Activated B cell treated with CpG ODN at 0.5 μM for 24 hours (primary cell): ENCODE results near the gene TM2D3. TPM values are rescaled to one million over a fixed set of nuclear protein-coding genes. Genes with fewer than 3 reads are reported as not detected.
"Not testable (repeated sequence)": the region's sequence is repeated elsewhere in the genome, so short reads cannot be mapped to it uniquely, and the experiment has no call there.

Experiments
- ATAC-seq: fragments of 200-7000 bp; cut with Tn5 transposase; one replicate; pipeline ENCODE4 v1.10.0; 2021; ENCODE audit warnings: low read depth, mild to moderate bottlenecking, moderate library complexity
- CTCF ChIA-PET: fragments of 350-600 bp; sonication (Branson Sonifier 250); formaldehyde crosslinking; loops from one replicate; lab custom pipeline; 2021; ENCODE audit warnings: antibody characterized with exemption; lab: Charles Lee
- POLR2A ChIA-PET: fragments of 350-600 bp; sonication (Branson Sonifier 250); formaldehyde crosslinking; loops from one replicate; lab custom pipeline; 2021; ENCODE audit warnings: antibody characterized with exemption; lab: Charles Lee
- DNase-seq: peaks from one replicate; pipeline ENCODE4 v3.0.0; 2022
- H3K27ac Mint-ChIP-seq: one replicate; pipeline ENCODE4 v1.8.0; 2020; ENCODE audit warnings: mixed read lengths
- H3K27me3 Mint-ChIP-seq: one replicate; pipeline ENCODE4 v1.8.0; 2021; ENCODE audit warnings: mixed read lengths
- H3K36me3 Mint-ChIP-seq: one replicate; pipeline ENCODE4 v1.8.0; 2021; ENCODE audit warnings: low read depth, mixed read lengths
- H3K4me1 Mint-ChIP-seq: one replicate; pipeline ENCODE4 v1.8.0; 2021; ENCODE audit warnings: mixed read lengths
- H3K4me3 Mint-ChIP-seq: one replicate; pipeline ENCODE4 v1.8.0; 2020; ENCODE audit warnings: mild to moderate bottlenecking, mixed read lengths
- H3K9me3 Mint-ChIP-seq: one replicate; pipeline ENCODE4 v1.8.0; 2020; ENCODE audit warnings: mixed read lengths
- CTCF ChIP-seq: fragments of 200-600 bp; IDR thresholded peaks from one replicate; pipeline ENCODE4 v1.8.0; 2022; ENCODE audit warnings: antibody characterized with exemption, mild to moderate bottlenecking
- intact Hi-C: fragments of 100-400 bp; cut with micrococcal nuclease; formaldehyde crosslinking; loops from one replicate; pipeline ENCODE4 v1.15.1; 2024
- total RNA-seq: library from RNA; stranded (reverse); gene quantifications from 2 replicates; pipeline ENCODE4 v1.2.3, GENCODE V29; 2022

TM2D3 gene
- total RNA-seq, 1 donor from 2014 or later = 49.9 TPM

GRCh38 chr15:101637516-101637915, 14.7 kb downstream of the TM2D3 start:
- no peak overlapping the region for H3K4me3 Mint-ChIP-seq
- POLR2A ChIA-PET = no interaction called here
- H3K27ac Mint-ChIP-seq = no peak overlapping the region
- no peaks in the 10 kb centered on the region for H3K9me3 Mint-ChIP-seq
- ATAC-seq (no peak), DNase-seq (no peak)
- H3K36me3 Mint-ChIP-seq = peaks cover 56% of the 10 kb centered on the region
- no peak for TF ChIP-seq CTCF
- peaks cover 19% of the 10 kb centered on the region for H3K4me1 Mint-ChIP-seq
- intact Hi-C loops = no loop called here
- CTCF ChIA-PET = no interaction called here
- H3K27me3 Mint-ChIP-seq = no peaks in the 10 kb centered on the region

DNA sequence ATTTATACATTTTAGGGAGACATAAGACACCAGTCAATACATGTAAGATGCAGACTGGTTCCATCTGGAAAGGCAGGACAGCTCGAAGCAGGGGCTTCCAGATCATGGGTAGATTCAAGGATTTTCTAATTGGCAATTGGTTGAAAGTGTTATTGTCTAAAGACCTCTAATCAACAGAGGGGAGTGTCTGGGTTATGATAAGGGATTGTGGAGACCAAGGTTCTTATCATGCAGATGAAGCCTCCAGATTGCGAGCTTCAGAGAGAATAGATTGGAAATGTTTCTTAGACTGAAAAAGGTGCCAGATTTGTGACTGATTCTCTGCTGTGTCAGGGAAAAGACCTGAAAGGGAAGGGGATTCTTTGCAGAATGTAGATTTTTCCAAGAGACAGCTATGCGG, 15.1 kb downstream of the TM2D3 start:
- Mint-ChIP-seq H3K4me3 (no peak overlapping the region), H3K27me3 (no peaks in the 10 kb centered on the region), H3K4me1 (peaks cover 14% of the 10 kb centered on the region), H3K9me3 (no peaks in the 10 kb centered on the region), H3K36me3 (peaks cover 52% of the 10 kb centered on the region), H3K27ac (no peak overlapping the region)
- intact Hi-C loops = no loop called here
- ATAC-seq = no peak
- ChIA-PET CTCF (no interaction called here), POLR2A (no interaction called here)
- no peak for TF ChIP-seq CTCF
- DNase-seq = no peak

DNA sequence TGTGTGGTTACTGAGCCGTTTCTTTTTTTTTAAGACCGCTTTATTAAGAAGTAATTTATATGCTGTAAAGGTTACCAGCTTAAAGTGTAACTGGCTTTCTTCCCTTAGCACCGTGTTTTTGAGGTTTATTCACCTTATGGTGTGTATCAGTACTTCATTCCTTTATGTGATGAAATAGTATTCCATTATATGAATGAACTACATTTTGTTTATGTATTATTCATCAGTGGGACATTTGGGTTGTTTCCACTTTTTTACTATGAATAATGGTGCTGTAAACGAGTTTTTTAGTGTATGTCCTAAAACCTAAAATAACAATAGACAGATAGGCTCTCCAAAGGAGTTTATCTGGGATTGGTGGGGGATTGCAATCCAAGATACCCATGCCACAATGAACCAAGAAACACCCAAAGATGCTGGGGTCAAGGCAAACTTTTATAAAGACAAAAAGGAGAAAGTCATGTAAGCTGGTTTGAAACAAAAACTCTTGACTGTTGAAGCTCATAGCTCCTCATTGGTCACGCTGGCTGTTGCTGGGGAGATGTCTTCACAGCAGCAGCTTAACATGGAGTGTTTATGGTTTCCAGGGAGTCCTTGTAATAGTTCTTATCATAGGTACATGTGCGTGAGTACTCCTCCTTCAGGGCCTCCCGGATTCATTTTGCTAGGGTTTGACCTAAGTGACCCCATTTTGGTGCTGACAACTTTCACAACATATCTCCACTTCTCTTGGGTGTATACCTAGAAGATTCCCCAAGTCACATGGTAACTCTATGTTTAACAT, 16.0 kb downstream of the TM2D3 start:
- Mint-ChIP-seq H3K4me1 (peaks cover 5% of the 10 kb centered on the region), H3K4me3 (no peak overlapping the region), H3K27ac (no peak overlapping the region), H3K9me3 (no peaks in the 10 kb centered on the region), H3K36me3 (peaks cover 47% of the 10 kb centered on the region), H3K27me3 (no peaks in the 10 kb centered on the region)
- ATAC-seq (no peak), DNase-seq (no peak)
- TF ChIP-seq CTCF = no peak
- intact Hi-C loops = no loop called here
- ChIA-PET POLR2A (no interaction called here), CTCF (no interaction called here)

DNA sequence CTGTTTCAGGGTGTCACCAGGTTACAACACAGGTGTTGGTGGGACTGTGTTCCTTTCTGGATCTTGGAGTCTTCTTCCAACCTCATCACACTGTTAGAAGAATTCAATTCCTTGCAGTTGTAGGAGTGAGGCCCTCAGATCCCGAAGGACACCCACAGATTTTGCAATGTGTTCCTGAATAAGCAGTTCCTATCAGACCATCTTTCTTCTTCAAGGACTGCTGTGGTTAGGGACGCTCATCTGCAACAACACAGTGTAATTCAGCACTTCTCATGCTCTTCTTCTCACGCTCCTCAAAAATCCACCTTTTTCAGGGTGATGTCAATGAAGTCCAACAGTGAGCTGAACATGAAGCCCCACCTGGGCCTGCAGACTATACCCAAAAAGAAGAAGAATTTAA, 18.8 kb downstream of the TM2D3 start:
- no peak overlapping the region for H3K27ac Mint-ChIP-seq
- POLR2A ChIA-PET = interaction anchor here (0.7 kb wide), 1 partner anchor 1655 kb away, joined by 3 read pairs; no protein-coding TSS in a partner anchor
- intact Hi-C loops = no loop called here
- CTCF ChIA-PET = no interaction called here
- peaks cover 21% of the 10 kb centered on the region for H3K36me3 Mint-ChIP-seq
- H3K27me3 Mint-ChIP-seq = no peaks in the 10 kb centered on the region
- no peak overlapping the region for H3K4me3 Mint-ChIP-seq
- TF ChIP-seq CTCF = no peak
- H3K9me3 Mint-ChIP-seq = no peaks in the 10 kb centered on the region
- ATAC-seq (no peak), DNase-seq (no peak)
- H3K4me1 Mint-ChIP-seq = no peaks in the 10 kb centered on the region

GRCh38 chr15:101626729-101627128, 25.5 kb downstream of the TM2D3 start:
- POLR2A ChIA-PET, H3K9me3 Mint-ChIP-seq, intact Hi-C loops, H3K4me3 Mint-ChIP-seq, CTCF ChIA-PET, H3K27ac Mint-ChIP-seq, DNase-seq, ATAC-seq, H3K4me1 Mint-ChIP-seq, H3K27me3 Mint-ChIP-seq: not testable (repeated sequence)
- H3K36me3 Mint-ChIP-seq = peaks cover 39% of the 10 kb centered on the region
